Stimulated activated CD4-positive, alpha-beta T cell treated with anti-CD3 and anti-CD28 coated beads, Interleukin-12 subunit alpha, Interleukin-12 subunit beta, amount 100 ng/mL, for 24 hours (primary cell): ENCODE results near the gene GBA2.

Experiments
- DNase-seq, 2 experiments: peaks; one replicate each; pipeline ENCODE4 v3.0.0-alpha.2; 2020; ENCODE audit warnings: low read depth in 2 of 2

Gene GBA2

DNA sequence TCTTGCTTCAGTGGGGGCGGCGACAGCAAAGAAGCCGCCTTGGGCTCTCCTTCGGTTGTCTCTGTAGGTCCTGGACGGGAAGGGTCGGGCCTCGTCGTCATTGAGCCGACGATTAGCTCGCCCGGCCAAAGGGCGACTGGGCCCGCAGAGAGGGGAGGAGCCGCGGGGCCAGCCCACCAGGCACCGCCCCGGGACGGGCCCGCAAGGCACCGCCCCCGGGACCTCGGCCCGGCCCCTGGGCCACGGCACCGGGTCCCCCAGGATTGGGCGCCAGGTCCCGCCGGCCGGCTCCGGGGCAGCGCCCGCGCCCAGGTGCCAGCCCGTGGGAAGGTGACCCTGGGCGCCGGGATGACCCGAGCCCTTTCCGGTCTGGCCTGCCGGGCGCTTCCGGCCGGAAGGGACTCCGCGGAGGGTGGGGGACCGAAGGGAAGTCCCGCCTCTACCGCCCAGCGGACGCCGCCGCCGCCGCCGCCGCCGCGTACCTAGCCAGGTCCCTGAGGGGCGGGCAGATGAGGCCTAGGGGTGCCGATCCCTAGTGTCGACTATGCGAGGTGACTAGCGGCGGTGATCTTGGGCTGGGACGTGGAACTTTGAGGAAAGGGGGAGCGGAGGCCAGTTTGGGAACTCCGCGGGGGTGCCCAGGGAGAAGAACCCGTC lies at the start of gene GBA2, which contains the start of gene RGP1:
TSS of gene GBA2 (minus strand) at position 371 of the 657 bp plus-strand sequence. CDS start 524 bp downstream, outside the sequence.
TSS of gene RGP1 (plus strand) at position 430 of the 657 bp plus-strand sequence. CDS start 469 bp downstream, outside the sequence.
- DNase-seq: peak; percentile 33 to 64

DNA sequence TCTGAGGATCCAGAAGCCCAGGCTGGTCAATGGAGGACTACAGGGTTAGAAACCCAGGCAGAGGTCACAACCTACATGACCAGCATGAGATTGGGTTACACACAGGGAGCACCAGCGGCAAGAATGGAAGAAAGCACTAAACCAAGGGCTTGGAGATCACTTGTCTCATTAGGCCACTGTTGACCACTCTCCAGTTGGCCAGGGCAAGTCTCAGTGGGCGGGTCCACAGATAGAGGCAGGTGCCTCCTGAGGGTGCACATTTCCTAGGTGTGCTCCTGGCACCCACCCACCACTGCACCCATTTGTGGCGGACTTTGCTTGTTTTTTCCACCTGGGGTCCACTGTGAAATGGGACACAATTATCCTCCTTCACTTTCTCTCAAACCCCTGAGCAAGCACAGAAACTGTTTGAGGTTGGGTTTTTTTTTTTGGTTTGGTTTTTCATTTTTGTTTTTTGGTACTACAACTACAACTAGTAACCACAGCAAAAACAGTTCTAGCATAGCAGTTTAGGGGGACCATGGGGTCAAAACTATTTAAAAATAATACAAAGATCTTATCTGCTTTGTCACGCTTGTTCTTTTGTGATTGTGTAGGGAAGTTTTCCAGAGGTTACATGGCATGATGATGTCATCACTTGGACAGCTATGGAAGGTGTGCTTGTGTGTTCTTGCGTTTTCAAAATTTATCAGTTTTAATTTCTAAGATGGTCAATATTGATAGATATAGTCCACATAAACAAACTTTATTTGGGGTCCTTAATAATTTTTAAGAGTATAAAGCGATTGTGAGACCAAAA lies 48.5 kb upstream of the GBA2 start:
- DNase-seq: no peak

DNA sequence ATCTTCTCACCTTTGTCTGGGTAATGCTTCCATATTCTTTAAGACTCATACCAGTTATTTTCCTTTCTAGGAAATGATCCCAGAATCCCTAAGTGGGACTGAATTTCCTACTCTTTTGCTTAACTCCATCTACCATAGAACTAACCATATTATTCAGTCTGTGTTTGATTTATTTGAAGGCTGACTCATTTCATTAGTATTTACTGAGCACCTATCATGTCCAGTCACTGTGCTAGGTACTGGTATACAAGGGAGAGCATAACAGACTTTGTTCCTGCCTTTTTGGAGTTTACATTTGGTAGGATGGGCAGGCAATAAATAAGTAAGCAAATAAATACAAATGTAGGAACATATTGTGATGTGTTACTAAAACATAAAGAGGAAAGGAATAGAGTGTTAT lies 46.7 kb upstream of the GBA2 start:
- DNase-seq: no peak

DNA sequence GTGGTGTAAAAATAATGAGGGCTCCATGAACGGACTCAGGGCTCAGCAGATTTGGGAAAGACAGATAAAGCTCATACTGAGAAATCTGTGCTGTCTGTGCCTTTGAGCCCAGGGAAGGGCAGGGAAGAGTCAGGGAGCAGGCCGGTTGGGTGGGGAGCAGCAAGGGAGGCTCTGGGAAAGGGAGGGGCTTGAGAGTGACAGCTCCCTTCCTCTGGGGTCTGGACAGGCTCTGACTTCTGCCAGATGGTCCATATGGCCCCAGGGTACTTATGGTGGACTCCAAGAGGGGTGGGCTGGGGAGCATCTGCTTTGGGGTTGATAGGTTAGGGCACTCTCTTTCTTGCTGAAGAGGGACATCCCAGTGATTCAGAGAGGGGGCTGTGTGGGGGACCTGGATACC lies 44.4 kb upstream of the GBA2 start:
- no peak for DNase-seq

DNA sequence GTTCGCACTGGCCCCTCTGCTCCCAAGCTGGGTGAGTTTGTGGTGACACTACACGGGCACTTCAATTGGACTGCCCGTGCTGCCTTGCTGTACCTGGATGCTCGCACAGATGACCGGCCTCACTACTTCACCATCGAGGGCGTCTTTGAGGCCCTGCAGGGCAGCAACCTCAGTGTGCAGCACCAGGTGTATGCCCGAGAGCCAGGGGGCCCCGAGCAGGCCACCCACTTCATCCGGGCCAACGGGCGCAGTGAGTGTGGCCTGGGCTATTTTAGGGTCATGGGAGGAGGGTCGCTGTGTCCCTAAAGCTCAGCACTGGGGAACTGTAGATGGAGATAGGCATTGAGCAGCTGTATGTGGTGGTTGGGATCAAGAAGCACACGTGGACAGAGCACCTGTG lies 43.8 kb upstream of the GBA2 start:
- no peak for DNase-seq

DNA sequence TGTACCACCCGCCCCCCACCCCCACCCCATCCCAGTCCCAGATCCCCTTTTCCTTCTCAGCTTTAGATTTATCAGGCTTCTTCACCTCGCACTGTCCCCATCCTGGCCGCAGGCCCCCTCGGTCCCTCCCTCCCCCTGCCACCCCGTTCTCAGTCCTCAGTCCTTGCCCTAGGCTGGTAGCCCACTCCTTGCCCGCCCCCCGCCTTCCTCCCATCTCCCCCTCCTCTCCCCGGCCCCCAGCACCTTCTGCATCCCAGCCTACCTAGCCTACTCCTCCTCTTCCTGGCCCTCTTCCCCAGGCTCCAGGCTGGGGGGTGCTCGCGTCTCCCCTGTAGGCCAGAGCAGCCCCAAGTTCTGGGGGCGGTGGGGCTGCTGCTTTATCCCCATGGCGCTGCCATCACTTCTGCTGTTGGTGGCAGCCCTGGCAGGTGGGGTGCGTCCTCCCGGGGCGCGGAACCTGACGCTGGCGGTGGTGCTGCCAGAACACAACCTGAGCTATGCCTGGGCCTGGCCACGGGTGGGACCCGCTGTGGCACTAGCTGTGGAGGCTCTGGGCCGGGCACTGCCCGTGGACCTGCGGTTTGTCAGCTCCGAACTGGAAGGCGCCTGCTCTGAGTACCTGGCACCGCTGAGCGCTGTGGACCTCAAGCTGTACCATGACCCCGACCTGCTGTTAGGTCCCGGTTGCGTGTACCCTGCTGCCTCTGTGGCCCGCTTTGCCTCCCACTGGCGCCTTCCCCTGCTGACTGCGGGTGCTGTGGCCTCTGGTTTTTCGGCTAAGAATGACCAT lies 43.2 kb upstream of the GBA2 start:
- no peak for DNase-seq

DNA sequence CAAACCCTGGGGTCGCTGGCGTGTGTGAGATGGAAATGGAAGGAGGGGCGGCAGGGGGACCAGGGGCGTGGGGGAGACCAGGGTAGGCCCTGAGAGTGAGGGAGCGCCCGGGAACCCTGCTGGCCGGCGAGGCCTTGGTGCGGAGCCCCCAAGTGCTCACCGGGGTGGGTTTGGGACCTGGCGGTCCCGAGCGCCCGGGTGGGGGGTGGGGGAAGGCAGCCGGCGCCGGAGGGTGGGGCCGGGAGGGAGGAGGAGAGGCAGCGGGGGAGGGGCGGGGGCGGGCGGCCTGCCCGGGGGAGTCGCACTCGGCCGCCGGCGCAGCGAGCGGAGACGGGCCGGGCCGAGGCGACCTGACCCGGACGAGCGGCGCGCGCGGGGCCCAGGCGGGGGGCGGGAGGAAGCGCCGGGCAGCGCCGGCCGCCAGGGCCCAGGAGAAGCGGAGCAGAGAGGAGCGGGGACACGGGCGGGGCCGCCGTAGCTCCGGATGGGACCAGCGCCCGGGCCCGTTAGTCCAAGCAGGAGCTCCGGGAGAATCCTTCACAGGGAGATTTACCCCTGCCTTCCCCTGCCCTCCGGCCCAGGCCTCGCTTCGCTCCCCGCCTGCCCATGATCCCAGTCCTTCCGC lies 42.4 kb upstream of the GBA2 start, which contains the start of gene NPR2:
TSS of gene NPR2 (plus strand) at position 295 of the 625 bp plus-strand sequence. CDS start 818 bp downstream, outside the sequence.
- no peak for DNase-seq

DNA sequence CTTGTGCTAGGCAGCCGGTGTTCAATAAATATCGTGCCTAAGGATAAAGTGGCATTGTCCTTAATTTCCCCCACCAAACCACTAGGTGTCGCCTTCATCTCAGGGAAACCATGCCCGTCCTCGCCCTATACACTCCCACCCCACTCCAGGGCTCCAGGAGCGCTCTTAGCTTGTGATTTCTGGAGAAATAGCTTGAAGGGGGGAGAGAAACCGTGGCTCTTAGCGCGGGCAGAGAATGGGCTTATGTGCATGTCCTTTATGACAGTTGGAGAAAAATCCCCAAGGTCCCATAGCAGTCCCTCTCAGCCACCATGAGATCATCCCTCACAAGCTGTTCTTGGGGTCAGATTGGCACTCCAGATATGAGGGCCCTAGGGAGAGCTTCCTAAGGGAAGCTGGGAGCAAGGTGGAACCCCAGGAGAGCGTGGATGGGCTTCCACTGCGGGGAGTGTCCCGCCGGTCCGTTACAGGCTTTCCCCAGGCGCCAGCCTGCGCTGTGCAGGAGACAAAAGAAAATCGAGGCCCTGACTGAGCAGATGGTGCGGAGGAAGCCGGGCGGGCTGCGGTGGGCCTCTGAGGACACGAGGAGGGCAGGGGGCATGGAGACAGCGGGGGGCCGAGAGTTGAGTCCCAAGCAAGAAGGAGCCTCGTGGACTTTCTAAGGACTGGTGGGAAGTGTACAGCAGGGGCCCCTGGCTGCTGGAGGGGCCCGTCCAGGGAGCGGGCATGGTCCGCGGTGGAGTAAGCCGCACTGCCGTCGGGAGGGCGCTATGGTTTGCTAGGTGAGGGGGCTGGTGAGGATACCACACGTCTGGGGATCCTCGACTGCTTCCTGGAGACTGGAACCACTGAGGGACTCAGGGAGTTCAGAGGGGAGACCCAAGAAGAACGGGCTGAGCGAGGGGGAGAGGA lies 41.6 kb upstream of the GBA2 start:
- DNase-seq: peak; percentile 14 to 24

DNA sequence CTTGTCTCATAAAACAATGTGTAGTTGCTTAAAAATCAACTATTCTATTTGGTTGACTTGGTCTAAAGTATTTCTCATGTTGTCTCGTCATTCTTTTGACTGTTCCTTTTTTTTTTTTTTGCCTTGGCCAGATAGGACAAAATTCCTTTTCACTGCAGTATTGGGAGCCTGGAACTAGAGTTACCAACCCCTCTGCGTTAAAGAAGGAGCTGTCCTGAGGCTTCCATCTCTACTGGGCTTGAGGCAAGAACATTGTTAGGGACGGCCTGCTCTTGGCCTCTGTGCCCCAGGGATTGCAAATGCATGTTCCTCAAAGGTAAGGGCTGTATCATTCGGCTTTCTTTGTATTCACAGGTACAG lies 41.0 kb upstream of the GBA2 start:
- DNase-seq: no peak

DNA sequence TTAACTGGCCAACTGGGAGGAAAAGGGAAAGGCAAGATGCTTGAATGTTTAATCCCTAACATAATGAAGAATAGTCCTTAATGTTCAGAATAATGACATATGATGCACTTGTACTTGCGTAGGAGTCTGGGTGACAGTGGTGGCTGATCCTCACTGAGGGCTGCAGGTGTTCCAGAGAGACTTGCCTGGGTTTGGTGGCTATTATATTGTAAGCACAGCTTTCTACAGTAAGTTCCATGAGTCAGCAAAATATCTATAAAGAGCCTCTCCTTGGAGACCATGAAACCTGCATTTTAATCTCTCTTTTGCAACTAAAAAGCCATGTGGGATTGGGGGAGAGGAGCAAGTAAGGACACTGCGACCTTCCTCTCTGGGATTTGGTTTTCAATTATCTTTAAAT lies 40.5 kb upstream of the GBA2 start:
- DNase-seq: no peak

DNA sequence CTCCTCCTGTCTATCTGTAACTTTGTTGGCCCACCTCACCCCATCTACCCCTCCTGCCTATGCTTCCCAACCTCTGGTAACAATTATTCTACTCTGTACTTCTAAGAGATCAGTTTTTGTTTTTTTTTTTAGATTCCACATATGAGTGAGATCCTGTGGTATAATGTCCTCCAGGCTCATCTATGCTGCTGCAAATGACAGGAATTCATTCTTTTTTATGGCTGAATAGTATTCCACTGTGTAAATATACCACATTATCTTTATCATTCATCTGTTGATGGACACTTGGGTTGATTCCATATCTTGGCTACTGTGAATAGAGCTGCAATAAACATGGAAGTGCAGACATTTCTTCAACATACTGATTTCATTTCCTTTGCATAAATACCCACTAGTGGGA lies 34.4 kb upstream of the GBA2 start:
- no peak for DNase-seq

DNA sequence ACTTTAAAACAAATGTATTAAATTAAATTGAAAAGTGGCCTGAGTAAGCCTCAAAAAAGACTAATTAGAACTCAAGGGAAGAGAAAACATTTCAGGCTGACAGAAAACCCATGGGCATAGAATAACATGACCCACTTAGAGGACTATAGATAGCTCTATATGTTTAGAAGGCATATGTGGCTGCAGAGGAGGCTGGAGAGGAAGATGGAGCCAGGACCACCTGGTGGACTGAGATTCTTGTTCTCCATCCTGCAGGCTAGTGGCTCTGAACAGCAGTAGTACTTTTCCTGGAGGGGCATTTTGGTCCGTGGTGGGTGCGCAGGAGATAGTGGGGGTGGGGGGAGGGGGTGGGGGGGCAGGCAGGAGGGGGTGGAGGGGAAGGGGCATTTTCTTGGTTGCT lies 32.0 kb upstream of the GBA2 start:
- DNase-seq: no peak

DNA sequence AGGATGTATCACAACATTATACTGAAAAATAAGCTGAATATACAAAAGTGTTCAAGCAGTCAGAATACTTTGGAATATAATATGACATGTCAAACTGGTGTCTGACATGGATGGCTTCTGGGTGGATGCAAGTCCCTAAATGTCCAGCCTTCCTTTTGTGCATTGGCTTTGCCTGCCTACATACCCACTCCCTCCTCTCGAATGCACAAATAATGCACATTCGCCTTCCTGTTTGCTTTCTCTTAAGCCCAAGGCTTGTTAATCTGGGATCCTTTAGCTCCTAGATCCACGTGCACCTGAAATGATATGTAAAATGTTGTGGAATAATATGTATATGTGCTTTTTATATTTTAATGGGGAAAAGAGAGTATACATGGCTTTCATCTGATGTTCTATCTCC lies 29.5 kb upstream of the GBA2 start:
- no peak for DNase-seq

DNA sequence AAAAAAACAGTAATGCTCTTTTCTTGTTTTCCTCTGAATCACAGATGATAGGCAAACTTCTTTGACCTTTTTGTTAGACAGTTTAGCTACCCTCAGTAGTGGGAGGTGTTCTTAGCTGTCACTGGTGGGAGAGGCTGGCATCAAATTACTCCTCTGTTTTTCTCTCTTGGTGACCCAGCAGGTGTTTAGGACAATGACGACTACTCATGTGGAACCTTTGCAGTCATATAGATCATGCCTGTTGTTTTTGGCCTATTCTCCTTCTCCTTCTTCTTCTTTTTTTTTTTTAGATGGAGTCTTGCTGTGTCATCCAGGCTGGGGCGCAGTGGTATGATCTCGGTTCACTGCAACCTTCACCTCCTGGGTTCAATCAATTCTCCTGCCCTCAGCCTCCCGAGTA lies 27.0 kb upstream of the GBA2 start:
- DNase-seq: no peak

DNA sequence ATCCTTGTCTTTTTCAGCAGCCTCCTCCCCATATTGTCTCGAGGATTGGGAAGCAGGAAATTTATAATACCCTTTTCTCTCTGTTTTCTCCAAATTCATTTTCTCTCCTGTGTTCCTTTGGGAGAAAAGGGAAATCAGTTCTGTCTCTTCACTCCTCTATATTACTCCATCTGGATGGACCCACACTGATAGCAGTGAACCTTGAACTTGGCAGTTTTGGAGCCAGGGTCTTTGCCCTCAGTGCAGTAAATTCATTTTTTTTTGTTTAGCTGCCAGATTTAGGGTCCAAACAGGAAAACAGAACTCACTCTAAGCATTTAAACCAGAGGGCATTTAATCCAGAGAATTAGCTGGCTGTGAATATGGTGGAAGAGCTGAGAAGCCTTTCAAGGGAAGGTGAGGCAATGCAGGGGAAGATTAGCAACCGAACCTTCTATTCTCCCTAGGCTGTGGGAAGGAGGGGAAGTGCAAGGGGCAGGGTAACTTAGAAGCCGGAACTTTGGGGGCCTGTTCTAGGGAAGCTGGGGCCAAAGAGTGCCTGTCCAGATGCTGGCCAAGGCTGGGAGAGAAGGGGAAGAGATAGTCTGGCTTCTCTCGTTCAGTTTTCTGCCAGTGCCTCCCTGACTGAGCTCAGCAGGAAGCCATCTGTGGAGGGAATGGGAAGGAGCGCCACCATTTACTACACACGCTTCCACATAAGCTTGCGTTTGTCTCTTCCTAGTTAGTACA lies 26.0 kb upstream of the GBA2 start:
- DNase-seq: no peak

DNA sequence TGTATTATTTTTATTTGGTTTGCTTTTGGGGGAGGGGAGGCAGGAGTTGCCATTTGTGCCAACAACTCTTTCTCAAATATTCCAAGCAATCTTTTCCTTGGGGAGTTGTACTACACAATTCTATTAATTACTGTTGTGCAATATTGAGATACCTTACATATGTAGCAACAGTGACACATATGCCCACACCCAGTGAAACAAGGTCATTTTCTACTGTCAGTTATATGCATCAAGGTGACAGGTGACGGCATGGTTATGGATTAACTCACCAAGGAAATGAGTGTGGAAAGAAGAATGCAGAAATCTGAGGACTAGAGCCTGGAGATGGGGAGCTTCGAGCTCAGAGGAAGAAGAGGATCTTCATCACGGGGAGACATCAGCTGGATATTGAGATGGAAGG lies 22.9 kb upstream of the GBA2 start:
- no peak for DNase-seq

DNA sequence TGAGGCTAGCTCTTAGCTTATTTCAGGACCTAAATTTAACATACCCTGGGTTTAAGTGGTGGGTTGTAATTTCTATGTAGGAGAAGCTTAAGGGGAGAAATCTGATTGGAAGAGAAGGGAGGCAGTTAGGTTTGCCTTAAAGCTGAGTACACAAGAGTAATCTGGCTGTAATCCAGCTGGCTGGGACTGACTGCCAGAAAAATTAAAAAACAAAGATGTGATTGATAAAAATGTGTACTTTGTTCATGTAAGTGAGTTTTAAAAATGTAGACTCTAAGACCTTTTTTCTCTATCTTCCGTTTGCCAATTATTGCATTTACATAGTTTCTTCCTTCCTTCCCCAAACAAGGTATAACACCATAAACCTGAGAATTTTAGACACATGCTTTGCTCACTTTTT lies 22.5 kb upstream of the GBA2 start:
- DNase-seq: no peak

DNA sequence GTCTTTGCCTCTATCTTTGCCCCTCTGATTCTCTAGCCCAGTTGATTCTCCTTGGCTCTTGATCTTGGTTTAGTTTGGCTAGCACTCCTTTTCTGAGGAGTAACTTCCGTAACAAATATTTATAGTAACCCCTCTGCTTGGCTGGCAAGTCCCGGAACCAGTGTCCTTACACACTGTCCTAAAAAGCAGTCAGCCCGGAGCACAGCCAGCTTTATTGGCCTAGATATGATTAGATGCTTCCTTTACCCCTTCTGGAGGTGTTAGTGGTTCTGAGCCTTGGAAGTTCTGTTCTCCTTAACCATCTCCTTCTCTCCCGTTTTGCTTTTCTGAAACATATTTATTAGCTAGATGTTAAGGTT lies 22.0 kb upstream of the GBA2 start:
- DNase-seq: no peak

DNA sequence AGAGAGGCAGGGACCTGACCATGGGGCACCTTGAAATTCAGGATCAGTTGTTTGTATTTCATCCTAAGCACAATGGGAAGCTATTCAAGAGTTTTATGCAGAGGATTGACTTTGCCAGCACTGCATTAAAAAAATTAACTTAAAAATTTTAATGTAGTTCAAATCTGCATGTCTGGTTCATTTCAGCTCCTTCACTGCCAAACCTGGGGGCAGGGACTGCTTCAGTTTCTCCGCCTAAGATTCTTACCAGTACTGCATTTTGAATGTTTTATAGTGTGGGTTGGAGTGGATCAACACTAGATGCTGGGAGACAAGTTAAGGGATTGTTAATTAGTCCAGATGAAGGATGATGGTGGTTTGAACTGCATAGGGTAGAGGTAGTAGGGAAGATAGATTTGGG lies 20.7 kb upstream of the GBA2 start:
- DNase-seq: no peak

DNA sequence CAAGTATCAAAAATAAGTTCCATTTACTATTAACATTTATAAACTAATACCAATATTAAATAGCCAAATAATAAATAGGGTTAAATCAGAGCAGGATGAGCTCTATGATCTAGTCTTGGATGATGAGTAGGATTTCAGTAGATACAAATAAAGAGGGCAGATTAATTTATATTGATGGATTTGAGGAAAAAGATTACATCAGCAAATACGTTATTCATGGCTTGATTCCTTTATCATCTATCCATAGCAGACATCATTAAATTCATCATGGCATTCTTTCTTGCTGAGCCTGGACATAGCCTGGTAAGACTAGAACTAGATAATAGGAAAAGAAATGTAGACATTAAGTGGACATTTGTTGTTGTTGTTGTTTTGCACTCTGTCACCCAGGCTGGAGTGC lies 18.4 kb upstream of the GBA2 start:
- DNase-seq: no peak
